Esophagus squamous epithelium (tissue), 5 donors: Measurements from ENCODE around the gene CTIF. TPM values are rescaled to one million over a fixed set of nuclear protein-coding genes. Genes with fewer than 3 reads are reported as not detected.
A peak's percentile ranks its signal among the peaks of the same experiment; 100 is the strongest.

ENCODE experiments used
- DNase-seq: peaks from one replicate; lab custom pipeline; 2025; lab: John Stamatoyannopoulos, UW
- H3K27ac ChIP-seq, 4 donors: fragments of 200-600 bp; sonication (generic); one replicate each; pipeline ENCODE4 v1.5.1; 2016 to 2019; ENCODE audit warnings: mild to moderate bottlenecking in 1 of 4
- H3K27me3 ChIP-seq, 4 donors: fragments of 200-600 bp; sonication (generic); 1 replicate in 3 of 4; 2 replicates in 1 of 4; pipeline versions ENCODE4 v1.5.1 to v1.6.0; 2017 to 2021; ENCODE audit warnings: antibody characterized with exemption in 1 of 4
- H3K36me3 ChIP-seq, 3 donors: fragments of 200-600 bp; sonication (generic); one replicate each; pipeline ENCODE4 v1.5.1; 2016 to 2019
- H3K4me1 ChIP-seq, 3 donors: fragments of 200-600 bp; sonication (generic); one replicate each; pipeline ENCODE4 v1.5.1; 2017 to 2019
- H3K4me3 ChIP-seq, 4 donors: fragments of 200-600 bp; sonication (generic); 1 replicate in 3 of 4; 2 replicates in 1 of 4; pipeline ENCODE4 v1.5.1; 2016 to 2019; ENCODE audit warnings: mild to moderate bottlenecking in 2 of 4, moderate library complexity in 1 of 4
- H3K9me3 ChIP-seq, 3 donors: fragments of 200-600 bp; sonication (generic); one replicate each; pipeline ENCODE4 v1.5.1; 2016 to 2019
- CTCF ChIP-seq, 6 experiments: fragments of 450-650 bp in 4 of 6; fragments of 200-600 bp in 2 of 6; sonication (generic) in 2 of 6; IDR thresholded peaks; one replicate each; pipeline ENCODE4 v1.5.1; 2016 to 2019; ENCODE audit warnings: antibody characterized with exemption in 6 of 6, mild to moderate bottlenecking in 4 of 6, moderate library complexity in 4 of 6
- POLR2A ChIP-seq, 4 donors: fragments of 450-650 bp; IDR thresholded peaks; one replicate each; pipeline ENCODE4 v1.6.1; 2017; ENCODE audit warnings: antibody characterized with exemption in 4 of 4, mild to moderate bottlenecking in 4 of 4, moderate library complexity in 3 of 4
- WGBS, 2 donors: methylation state at CpG; one replicate each; pipeline ENCODE4 v1.1.5; 2018; 5-methylcytosine and 5-hydroxymethylcytosine counted together
- intact Hi-C: fragments of 100-400 bp; cut with DNase I; formaldehyde crosslinking; loops from one replicate; pipeline ENCODE4 v1.15.0; 2022
- total RNA-seq, 4 donors: library from RNA; depleted of rRNA; stranded (reverse); fragments of >200 nt; gene quantifications; one replicate each; pipeline ENCODE4 v1.1.0, GENCODE V29; 2016
- donor health status: DM: yes; HTN: yes; CAD: no.

CTIF gene
- total RNA-seq, 4 donors from 2014 or later, result 4.7 to 24.2 (median 10.2) TPM

GRCh38 chr18:48548011-48548771 is 9.4 kb downstream of the CTIF start:
- intact Hi-C loops, result no loop called here
- no peak for DNase-seq

GRCh38 chr18:48548921-48549320 is 10.1 kb downstream of the CTIF start:
- peak overlapping the region; percentile 13 to 96 (median 74) for H3K27ac ChIP-seq
- peaks cover 0 to 9% (median 0%) of the 10 kb centered on the region in 3 donors for H3K36me3 ChIP-seq
- H3K4me1 ChIP-seq, result peaks cover 17 to 70% (median 39%) of the 10 kb centered on the region in 3 donors
- no peaks in the 10 kb centered on the region for H3K9me3 ChIP-seq
- TF ChIP-seq CTCF (IDR thresholded peaks at IDR 0.05), result no peak
- TF ChIP-seq POLR2A (IDR thresholded peaks at IDR 0.05), result no peak
- DNase-seq, result no peak
- no peaks in the 10 kb centered on the region for H3K27me3 ChIP-seq
- 67 to 81% methylated on average over 4 of the region's 4 CpGs for WGBS, 2 donors
- H3K4me3 ChIP-seq, result no peak overlapping the region
- intact Hi-C loops, result no loop called here

More at GRCh38 chr18:48548011-48548771, 9.4 kb downstream of the CTIF start:
- H3K27ac ChIP-seq, result peak overlapping the region; percentile 48 to 96 (median 74)
- WGBS, 2 donors, result 45% methylated on average over 7 to 8 of the region's 8 CpGs
- no peak overlapping the region for H3K4me3 ChIP-seq
- H3K4me1 ChIP-seq, result peaks cover 17 to 70% (median 39%) of the 10 kb centered on the region in 3 donors
- H3K27me3 ChIP-seq, result no peaks in the 10 kb centered on the region
- H3K9me3 ChIP-seq, result no peaks in the 10 kb centered on the region
- TF ChIP-seq POLR2A (IDR thresholded peaks at IDR 0.05) (no peak), CTCF (IDR thresholded peaks at IDR 0.05) (no peak)
- peaks cover 0 to 7% (median 0%) of the 10 kb centered on the region in 3 donors for H3K36me3 ChIP-seq

- TF ChIP-seq CTCF (IDR thresholded peaks at IDR 0.05) (no peak), POLR2A (IDR thresholded peaks at IDR 0.05) (no peak)
Observed at GRCh38 chr18:48550101-48550729, 11.4 kb downstream of the CTIF start.

GRCh38 chr18:48551100-48551499 is 12.3 kb downstream of the CTIF start:
- Histone ChIP-seq H3K4me3 (no peak overlapping the region), H3K4me1 (peaks cover 7 to 57% (median 27%) of the 10 kb centered on the region in 3 donors), H3K9me3 (no peaks in the 10 kb centered on the region), H3K27me3 (no peaks in the 10 kb centered on the region), H3K36me3 (peaks cover 0 to 29% (median 0%) of the 10 kb centered on the region in 3 donors), H3K27ac (no peak overlapping the region)
- 82 to 83% methylated on average over 2 of the region's 2 CpGs for WGBS, 2 donors
- intact Hi-C loops, result no loop called here
- TF ChIP-seq CTCF (IDR thresholded peaks at IDR 0.05), result no peak
- no peak for TF ChIP-seq POLR2A (IDR thresholded peaks at IDR 0.05)
- no peak for DNase-seq

More at GRCh38 chr18:48550101-48550729, 11.4 kb downstream of the CTIF start:
- WGBS, 2 donors, result 67% methylated on average over 1 of the region's 2 CpGs; no CpG with 5 or more reads in 1 of the 2 donors
- Histone ChIP-seq H3K4me1 (peaks cover 15 to 66% (median 36%) of the 10 kb centered on the region in 3 donors), H3K4me3 (no peak overlapping the region), H3K36me3 (peaks cover 0 to 22% (median 0%) of the 10 kb centered on the region in 3 donors), H3K27me3 (no peaks in the 10 kb centered on the region), H3K27ac (peak overlapping the region in 1 of 4 donors; percentile 21), H3K9me3 (no peaks in the 10 kb centered on the region)
- DNase-seq, result no peak
- intact Hi-C loops, result no loop called here

GRCh38 chr18:48552130-48552529 is 13.3 kb downstream of the CTIF start:
- Histone ChIP-seq H3K4me1 (peaks cover 7 to 47% (median 17%) of the 10 kb centered on the region in 3 donors), H3K27me3 (no peaks in the 10 kb centered on the region), H3K27ac (peak overlapping the region in 2 of 4 donors; percentile 17 to 49), H3K9me3 (no peaks in the 10 kb centered on the region), H3K4me3 (no peak overlapping the region), H3K36me3 (peaks cover 0 to 29% (median 0%) of the 10 kb centered on the region in 3 donors)
- intact Hi-C loops, result no loop called here
- TF ChIP-seq CTCF (IDR thresholded peaks at IDR 0.05) (no peak), POLR2A (IDR thresholded peaks at IDR 0.05) (no peak)
- WGBS, 2 donors, result 75 to 78% methylated on average over 3 of the region's 3 CpGs
- DNase-seq, result no peak
